ENCODE data around the gene RPL12.

DNA sequence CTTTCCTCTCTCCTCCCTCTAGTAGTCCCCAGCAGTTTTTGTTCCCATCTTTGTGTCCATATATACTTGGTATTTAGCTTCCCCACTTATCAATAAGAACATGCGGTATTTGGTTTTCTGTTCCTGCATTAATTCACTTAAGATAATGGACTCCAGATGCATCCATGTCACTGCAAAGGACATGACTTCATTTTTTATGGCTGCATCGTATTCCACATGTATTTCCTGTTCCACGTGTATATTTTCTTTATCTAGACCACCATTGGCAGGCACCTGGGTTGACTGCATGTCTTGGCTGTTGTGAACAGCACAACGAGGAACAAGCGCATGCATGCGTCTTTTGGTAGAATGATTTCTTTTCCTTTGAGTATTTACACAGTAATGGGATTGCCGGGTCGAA lies 20.8 kb downstream of the RPL12 start:
- TF ChIP-seq, protein P1, sequence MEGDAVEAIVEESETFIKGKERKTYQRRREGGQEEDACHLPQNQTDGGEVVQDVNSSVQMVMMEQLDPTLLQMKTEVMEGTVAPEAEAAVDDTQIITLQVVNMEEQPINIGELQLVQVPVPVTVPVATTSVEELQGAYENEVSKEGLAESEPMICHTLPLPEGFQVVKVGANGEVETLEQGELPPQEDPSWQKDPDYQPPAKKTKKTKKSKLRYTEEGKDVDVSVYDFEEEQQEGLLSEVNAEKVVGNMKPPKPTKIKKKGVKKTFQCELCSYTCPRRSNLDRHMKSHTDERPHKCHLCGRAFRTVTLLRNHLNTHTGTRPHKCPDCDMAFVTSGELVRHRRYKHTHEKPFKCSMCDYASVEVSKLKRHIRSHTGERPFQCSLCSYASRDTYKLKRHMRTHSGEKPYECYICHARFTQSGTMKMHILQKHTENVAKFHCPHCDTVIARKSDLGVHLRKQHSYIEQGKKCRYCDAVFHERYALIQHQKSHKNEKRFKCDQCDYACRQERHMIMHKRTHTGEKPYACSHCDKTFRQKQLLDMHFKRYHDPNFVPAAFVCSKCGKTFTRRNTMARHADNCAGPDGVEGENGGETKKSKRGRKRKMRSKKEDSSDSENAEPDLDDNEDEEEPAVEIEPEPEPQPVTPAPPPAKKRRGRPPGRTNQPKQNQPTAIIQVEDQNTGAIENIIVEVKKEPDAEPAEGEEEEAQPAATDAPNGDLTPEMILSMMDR (IDR thresholded peaks at IDR 0.05; ENCODE audit: borderline replicate concordance, extremely low read depth, low read length, poor library complexity, severe bottlenecking) = no peak
- TF ChIP-seq EZH2 (IDR thresholded peaks at IDR 0.05; ENCODE audit: borderline replicate concordance, low read depth, low read length, severe bottlenecking) = no peak
